Fibroblast of skin of back (primary cell): ENCODE data around the gene KRT3. TPM values are rescaled to one million over a fixed set of nuclear protein-coding genes. Genes with fewer than 3 reads are reported as not detected.

Experiments used
- DNase-seq: peaks from one replicate; pipeline ENCODE4 v3.0.0-alpha.2; 2013
- polyA plus RNA-seq, 2 experiments: library from polyadenylated mRNA; unstranded; fragments of 120-200 nt; gene quantifications; one replicate each; pipeline ENCODE4 v1.2.1, GENCODE V29; 2013; ENCODE audit not compliant: insufficient read length in 2 of 2

Gene KRT3
- polyA plus RNA-seq (2013, experiment 1 of 2; ENCODE audit: insufficient read length), result not detected
- not detected for polyA plus RNA-seq (2013, experiment 2 of 2; ENCODE audit: insufficient read length)

GRCh38 chr12:52795694-52796428 is at the start of gene KRT3:
Gene KRT3, minus strand, starts transcription at chr12:52796117. Its CDS starts 75 bp downstream, at chr12:52796042.
- no peak for DNase-seq

GRCh38 chr12:52844386-52844785 is 48.5 kb upstream of the KRT3 start:
- DNase-seq, result no peak

DNA sequence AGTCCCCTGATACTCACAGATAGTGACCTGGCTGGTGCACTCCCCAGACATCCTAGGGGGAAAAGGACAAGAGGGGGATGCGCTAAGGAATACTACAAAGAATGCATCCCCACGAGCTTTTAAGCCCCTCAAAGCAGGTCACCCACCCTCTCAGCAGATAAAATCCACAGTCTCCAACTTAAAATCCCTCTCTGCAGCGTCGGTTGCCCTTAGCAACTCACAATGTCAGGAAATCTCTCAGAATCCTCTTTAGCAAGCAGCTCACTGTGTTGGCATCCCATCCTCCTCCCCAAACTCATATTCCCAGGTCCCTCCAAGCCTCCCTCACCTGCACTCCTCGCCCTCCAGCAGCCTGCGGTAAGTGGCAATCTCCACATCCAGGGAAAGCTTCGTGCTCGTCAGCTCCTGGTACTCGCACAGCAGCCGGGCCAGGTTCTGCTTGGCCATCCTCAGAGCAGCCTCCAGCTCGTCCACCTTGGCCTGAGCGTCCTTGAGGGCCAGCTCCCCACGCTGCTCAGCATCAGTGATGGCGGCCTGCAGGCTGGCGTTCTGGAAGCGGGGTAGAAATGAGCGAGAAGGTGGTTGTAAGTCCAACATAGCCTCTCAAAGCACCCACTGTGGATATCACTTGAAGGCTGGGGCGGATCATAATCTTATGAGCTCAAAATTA is 43.7 kb upstream of the KRT3 start:
- DNase-seq, result no peak

DNA sequence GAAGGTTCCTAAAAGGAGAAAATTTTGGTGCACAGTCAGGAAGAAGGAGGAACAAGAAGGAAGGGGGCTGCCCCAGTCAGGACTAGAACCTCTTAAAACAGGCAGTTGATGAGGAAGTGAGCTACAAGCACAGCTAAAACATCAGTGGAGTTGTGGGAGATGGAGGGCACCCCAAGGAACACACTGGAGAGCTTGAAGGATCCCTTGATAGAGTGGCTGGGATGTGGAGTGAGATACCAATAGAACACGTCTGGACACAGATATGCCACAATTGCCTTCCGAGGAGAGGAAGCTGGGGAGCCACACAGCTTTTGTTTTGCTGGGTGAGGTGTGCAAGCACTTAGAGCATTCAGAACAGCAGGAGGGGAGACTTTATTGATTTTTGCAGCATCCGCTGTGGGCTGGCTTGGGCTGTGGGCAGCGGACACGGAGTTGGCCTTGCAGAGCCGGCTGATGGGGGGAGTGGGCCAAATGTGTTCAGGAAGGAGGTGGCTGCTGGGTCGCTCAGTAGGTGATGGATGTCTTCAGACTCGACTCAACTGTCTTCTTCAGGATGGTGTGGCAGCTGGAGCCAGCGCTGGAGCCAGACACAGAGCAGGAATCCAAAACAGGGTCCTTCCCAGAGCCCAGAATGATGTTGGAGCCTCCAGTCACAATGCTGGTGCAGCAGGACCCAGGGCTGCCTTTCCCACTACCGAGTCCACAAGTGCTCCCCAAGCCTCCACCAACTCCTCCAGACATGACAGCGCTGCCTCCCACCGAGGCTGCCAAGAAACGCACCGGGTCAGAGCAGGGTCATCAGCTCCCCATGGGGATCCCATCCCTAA is 42.9 kb upstream of the KRT3 start:
- no peak for DNase-seq

- no peak for DNase-seq
Observed at GRCh38 chr12:52837781-52838608, 42.1 kb upstream of the KRT3 start.

- peak; percentile 79 for DNase-seq
Observed at GRCh38 chr12:52837413-52837741, 41.5 kb upstream of the KRT3 start.

DNA sequence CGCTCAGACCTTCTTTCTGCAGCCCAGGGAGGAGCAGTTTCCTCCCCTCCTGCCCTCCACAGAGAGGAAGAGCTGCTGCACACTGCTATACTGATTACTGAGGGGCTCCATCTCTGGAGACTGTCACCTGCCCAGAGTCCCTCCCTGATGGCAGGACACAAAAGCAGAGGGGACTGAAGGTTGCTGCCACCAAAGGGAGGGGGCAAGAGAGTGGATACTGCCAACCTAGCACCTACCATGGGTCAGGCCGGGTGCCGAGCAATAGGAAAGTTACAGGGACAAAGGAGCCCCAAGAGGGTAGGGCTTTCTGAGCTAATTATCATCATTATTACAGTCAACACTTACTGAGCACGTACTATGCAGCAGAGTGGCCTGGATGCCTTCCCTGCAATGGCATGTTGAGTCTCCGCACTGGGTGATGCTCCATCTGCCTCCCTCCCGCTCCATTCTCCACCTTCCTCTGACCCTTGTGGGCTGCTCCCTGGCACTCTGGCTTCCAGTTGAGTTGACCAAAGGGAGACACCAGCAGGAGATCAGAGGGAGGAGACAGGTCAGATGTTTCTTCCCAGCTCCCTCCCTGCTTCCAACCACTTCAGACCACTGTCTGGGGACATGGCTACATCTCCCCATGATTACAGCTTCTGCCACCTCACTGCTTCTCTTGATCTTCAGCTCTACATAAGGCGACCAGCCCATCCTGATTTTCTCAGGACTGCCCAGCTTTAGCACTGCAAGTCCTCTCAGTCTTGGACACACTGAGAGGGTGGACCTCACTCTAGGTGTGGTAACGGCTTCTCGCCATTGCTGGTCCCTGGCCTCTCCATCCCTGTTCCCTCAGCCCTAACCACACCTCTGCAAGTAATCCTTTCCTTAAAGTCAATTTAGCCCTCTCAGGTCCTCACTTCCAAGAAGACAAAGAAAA is 40.8 kb upstream of the KRT3 start:
- DNase-seq, result no peak

- peak; percentile 75 for DNase-seq
Observed at GRCh38 chr12:52836042-52836466, 40.1 kb upstream of the KRT3 start.

DNA sequence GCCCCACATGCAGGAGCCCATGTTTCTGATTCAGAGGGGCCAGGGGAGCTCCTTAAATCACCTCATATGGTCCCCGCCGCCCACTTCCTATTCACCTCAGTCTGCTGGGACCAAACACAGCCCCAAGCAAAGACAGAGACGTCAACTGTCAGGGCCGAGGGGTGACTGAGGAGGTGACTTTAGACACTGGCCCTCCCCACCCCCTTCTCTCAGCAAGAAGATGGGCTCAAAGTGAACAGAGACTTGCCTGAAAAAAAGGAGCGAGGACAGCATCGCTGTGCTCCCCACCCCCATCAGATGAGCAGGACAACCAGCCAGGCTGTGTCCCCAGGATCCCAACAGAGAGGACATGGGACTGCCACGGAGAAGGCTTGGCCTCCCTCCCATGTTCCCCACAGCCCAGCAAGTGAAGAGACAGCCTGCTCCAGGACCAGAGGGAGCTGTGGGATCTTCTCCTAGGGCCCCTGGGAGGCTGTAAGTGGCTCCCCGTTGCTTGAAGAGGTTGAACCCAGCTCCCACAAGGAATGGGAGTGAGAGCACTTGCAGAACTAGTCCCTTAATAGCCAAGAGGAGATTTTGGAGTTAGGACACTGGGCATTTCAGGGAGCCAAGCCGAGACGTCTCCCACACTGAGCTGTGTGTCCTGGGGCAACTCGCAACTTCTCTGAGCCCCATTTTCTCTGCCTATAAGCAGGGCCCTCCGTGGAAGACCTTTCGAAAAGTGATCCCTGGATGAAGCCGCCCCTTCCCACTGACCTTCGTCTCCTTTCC is 39.5 kb upstream of the KRT3 start:
- no peak for DNase-seq

- no peak for DNase-seq
Observed at GRCh38 chr12:52834727-52835001, 38.7 kb upstream of the KRT3 start.

GRCh38 chr12:52833922-52834726 is 38.2 kb upstream of the KRT3 start, which contains the start of gene KRT79:
Gene KRT79, minus strand, starts transcription at chr12:52834311. Its CDS starts 51 bp downstream, at chr12:52834260.
- DNase-seq, result no peak

- DNase-seq, result no peak
Observed at GRCh38 chr12:52832985-52833905, 37.3 kb upstream of the KRT3 start.

DNA sequence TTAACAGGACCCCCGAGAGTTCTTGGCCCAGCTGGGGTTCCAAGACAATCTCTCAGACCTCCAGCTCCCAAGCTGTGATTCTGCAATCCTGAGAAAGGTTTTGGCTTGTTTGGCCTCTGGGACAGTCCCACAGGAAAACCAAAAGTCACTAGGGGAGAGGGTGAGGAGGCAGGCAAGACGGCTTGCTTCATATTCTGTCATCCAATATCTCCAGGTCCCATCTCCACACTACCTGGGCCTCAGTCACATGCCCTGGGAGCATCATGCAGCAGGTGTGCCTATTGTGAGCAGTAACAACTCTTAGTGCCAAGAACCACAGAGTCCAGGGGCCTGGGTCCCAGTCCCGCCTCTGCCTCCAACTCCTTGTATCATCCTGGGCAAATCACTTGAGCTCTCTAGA is 36.5 kb upstream of the KRT3 start:
- DNase-seq, result no peak

GRCh38 chr12:52831251-52831650 is 35.3 kb upstream of the KRT3 start:
- no peak for DNase-seq

- no peak for DNase-seq
Observed at GRCh38 chr12:52829986-52830770, 34.3 kb upstream of the KRT3 start.

DNA sequence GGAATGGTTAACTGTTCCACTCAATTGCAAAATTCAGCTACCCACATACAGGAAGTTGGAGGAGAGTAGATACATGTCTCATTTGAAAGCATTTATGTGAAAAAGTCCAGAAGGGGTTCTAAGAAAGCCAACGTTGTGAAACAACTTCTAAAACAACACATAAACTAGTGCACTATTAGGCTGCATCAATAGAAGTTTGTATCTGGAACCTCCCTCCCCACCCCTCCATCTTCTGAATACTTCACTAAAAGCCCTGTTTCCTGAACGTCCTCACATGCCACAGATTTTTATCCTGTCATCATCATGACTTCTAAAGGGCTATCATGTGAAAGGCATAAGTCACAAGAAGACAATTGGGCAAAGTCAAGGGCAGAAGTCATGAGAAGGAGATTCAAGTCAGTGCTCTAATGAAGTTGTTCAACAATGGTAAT is 32.7 kb upstream of the KRT3 start:
- no peak for DNase-seq

DNA sequence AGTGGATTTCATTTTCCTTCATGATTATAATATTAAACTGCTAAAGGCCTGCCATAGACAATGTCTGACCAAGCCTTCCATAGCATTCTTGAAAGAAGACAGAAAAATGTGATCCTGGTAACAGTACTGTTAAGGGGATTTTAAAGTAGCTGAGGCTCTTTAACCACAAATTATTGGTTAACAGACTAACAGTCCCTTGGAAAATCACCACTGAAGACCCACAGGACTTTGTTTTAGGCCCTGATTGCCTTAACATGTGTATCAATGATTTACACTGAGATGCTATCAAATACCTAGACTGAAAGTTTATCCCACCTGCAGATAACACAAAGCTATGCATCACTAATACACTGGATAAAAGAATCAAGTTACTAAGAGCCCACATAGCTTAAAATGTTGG is 32.2 kb upstream of the KRT3 start:
- no peak for DNase-seq
